GM21737 (cell line): ENCODE results near the gene SLC13A2.
"Not testable (repeated sequence)": the region's sequence is repeated elsewhere in the genome, so short reads cannot be mapped to it uniquely, and the experiment has no call there.

Experiments
- ATAC-seq: cut with Tn5 transposase; IDR thresholded peaks from one replicate; pipeline ENCODE4 v1.9.1; 2021; ENCODE audit warnings: mild to moderate bottlenecking, moderate library complexity; ENCODE audit not compliant: unreplicated experiment

Gene SLC13A2

GRCh38 chr17:28511858-28512461, 38.5 kb downstream of the SLC13A2 start:
- no peak for ATAC-seq

GRCh38 chr17:28513476-28513875, 40.0 kb downstream of the SLC13A2 start:
- no peak for ATAC-seq

DNA sequence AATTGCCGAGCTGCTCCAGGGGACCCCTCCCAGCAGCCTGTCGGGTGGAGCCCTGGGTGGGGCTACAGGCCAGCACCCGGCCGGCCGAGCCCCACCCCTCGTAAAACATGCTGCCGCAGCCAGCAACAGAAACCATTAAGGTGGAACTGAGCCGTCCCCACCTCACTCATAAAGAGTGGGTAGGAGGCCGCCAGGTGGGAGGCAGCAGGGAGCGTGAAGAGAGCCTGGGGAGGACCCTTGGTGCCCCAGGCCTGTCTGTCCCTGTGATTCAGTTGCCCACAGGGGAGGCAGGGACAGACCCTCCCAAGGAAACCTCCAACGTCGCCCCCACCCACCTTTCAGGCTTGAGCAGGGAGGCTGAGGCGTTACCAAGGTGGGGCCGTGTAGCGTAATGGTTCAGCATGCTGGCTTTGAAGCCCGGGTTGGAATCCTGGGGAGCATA, 41.1 kb downstream of the SLC13A2 start:
- ATAC-seq, result no peak

DNA sequence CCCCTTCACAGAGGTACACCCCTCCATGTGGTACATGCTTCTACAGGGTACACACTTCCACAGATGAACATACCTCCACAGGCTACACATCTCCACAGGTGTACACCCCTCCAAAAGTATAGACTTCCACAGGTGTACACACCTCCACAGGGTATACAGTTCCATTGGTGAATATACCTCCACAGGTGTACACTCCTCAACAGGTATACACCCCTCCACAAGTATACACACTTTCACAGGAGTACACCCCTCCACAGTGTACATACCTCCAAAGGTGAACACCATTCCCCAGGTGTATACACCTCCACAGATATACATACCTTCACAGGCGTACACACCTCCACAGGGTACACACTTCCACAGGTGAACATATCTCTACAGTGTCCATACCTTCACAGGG, 42.1 kb downstream of the SLC13A2 start:
- no peak for ATAC-seq

DNA sequence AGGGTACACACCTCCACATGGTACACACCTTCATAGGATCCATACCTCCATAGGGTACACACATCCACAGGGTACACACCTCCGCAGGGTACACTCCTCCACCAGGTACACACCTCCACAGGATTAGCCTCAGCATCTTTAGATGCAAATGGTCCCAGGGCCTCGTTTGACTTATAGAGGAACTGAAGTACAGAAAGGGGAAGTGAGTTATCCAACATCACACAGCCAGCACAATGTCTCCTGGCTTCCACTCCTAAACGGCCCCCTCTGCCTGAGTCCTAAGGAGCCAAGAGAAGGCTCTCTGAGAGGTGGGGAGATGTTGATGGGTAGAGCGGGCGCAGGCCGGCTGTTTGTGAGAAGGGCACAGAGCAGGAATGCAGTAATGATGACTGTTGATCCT, 44.7 kb downstream of the SLC13A2 start:
- no peak for ATAC-seq

DNA sequence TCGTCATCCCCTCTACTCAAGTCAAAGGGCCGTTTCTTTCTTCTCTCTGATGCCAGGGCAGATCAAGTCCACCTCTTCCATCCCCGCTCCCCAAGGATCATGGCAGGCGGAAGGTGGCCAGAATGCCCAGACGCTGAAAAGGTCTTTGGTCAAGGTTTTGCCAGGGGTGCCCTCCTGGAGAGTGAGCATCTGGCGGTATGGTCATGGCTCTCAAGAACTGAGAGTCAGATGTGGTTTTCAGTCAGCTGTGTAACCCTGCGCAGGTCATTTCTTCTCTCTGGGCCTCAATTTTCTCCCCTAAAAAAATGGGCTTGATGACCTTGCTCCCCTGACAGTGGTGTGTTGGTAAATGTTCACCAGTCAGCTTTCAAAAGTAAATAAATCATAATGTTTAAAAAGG, 45.1 kb downstream of the SLC13A2 start:
- no peak for ATAC-seq

DNA sequence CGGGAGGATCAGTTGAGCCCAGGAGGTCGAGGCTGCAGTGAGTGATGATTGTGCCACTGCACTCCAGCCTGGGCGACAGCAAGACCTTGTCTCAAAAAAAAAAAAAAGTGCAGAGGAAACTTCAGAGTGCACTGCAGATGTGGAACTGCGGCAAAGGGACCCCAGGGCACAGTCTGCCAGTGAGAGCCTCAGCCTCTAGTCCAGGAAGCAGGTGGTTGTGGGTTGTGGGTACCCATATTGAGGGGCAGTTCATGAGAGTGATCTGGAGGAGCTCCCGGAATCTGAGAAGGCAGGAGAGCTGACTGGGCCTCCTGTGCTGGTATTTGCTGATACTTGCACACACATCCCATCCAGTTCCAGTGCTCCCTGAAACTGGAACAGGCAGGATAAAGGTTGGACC, 45.8 kb downstream of the SLC13A2 start:
- no peak for ATAC-seq

- ATAC-seq, result no peak
Observed at GRCh38 chr17:28520687-28521086, 47.2 kb downstream of the SLC13A2 start.

- ATAC-seq, result no peak
Observed at GRCh38 chr17:28521311-28522085, 48.1 kb downstream of the SLC13A2 start.

- ATAC-seq, result not testable (repeated sequence)
Observed at GRCh38 chr17:28522281-28522680, 48.8 kb downstream of the SLC13A2 start.

DNA sequence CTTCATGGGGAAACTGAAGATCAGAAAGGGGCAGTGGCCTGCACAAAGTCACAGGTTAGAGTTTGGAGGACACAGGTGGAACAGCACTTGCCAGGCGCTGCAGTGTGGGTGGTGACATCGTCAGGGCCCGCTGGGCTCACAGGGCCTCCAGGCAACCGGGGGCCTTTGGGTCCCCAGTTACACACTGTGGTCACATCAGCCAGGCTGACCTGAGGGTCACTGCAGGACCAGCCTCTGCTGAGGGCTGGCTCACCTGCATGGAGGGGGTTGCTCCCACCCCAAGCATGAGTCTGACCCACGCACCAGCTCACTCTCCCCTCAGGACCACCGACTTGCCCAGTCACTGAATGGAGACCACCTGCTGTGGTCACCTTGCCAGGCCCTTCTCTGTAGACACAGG, 49.7 kb downstream of the SLC13A2 start:
- no peak for ATAC-seq

DNA sequence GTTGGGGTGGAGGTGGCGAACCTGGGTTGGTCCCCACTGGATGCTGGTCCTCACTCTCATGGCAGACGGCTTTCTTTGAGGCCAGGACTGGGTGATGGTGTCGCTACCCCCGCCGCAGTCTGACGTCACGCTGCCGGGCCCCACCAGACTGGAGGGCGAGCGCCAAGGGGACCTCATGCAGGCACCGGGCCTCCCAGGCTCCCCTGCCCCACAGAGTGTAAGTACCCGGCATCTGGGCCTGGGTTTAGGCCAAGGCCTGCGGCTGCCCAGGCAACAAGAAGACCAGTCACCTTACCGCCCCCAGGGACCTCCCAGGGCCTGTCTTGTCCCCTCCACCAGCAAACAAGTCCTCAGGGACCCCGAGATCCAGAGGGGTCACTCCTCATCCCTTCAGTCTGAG, 50.4 kb downstream of the SLC13A2 start:
- ATAC-seq, result no peak

GRCh38 chr17:28524476-28525424, 51.3 kb downstream of the SLC13A2 start:
- ATAC-seq, result no peak

DNA sequence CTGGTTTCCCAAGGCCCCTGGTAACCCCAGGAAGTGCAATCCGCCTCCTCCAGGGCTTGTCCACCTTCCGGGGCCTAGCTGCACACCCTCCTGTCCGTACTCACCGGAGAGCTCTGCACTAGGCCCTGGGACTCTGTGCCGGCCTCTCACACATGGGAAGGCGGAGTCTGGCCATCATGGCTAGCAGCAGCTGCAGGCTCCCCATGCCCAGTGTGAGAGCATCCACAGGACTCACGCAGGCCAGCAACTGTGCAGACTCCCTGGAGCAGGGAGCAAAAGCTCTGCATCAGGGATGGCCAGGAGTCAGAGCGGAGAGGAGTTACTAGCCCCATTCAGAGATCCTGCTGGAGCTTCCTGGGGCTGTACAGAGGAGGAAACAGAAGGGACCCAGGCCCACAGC, 52.9 kb downstream of the SLC13A2 start:
- no peak for ATAC-seq

- ATAC-seq, result no peak
Observed at GRCh38 chr17:28527181-28527681, 53.8 kb downstream of the SLC13A2 start.

DNA sequence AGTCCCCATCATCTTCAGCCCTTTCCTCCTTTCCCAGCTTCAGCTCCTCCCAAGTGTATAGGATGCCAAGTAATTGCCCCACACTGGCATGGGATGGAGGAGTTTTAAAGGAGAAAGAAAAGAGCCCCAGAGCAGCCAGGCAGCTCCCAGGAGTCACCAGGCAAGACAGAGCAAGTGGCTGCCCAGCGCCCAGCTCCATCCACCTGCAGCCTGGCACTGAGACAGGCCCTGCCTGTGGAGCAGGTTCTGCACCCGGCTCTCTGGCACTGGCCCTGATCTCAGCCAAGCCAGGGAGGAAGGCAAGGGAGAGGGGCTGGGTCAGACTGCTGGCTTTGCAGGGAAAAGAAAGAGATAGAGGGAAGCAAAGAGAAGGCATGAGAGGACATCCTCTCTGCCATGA, 54.4 kb downstream of the SLC13A2 start:
- ATAC-seq, result no peak

DNA sequence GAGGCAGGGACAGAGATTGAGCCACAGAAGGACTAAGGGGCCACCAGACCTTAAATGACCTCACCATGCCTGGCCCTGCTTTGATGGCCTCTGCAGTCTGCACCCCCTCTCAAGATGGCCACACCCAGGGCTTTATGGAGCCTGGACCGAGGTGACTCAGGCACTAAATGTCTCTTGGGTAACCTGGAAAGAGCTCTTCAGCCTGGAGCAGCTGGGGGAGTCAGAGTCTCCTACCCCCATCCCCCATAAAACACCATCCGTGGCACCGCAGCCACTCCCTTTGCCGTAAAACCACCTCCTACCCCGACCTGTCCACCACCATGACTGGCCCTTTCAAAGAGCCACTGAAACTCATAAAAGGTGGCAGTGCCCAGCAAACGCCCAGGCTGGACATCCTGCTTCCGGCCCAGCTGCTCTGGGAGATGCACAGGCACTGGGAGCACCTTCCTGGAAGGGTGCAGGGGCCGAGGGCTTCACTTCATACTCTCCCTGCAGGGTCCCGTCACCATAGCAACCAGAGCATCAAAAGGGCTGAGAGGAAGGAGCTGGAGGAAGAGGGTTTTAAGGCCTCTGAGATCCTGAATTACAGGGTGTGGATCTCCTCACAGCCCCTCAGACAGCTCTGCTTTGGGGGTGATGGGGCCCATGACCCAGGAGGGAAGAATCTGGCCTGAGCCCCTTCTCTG, 55.0 kb downstream of the SLC13A2 start:
- ATAC-seq, result no peak

GRCh38 chr17:28529013-28529400, 55.6 kb downstream of the SLC13A2 start:
- ATAC-seq, result no peak

DNA sequence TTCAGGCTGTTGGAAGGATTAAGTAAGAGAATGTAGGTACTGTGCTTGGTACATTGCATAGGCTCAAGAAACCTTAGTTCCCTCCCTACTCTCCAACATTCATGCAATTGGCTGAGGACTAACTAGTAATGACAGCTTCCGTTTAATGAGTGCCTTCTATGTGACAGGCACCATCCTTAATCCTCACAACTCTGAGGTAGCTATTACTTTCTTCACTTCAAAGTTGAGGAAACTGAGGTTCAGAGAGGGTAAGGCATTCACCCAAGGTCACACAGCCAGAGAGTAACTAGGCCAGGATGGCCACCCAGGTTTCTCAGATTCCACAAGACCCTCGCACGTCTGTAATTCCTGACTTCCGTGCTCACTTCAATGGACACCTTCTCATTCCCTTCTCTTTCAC, 56.8 kb downstream of the SLC13A2 start:
- ATAC-seq, result no peak

DNA sequence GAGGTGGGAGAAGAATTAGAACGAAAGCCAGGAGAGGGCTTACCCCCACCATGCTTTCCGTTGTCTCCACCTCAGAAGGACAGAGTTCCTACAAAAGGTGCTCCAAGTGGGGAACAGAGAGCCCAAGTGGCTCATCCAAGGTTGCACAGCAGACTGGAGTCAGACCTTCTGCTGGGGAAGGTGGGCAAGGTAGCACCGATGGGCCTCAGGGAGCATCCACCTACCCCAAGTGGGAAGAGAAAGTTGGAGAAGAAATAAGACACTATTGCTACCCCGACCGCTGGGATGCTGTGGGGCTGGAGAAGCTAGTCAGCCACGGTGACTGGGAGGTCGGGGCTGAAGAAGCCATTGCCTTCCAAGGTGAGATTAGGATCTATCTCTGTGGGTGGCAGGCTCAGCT, 57.5 kb downstream of the SLC13A2 start:
- ATAC-seq, result no peak
